Stimulated activated CD4-positive, alpha-beta T cell treated with anti-CD3 and anti-CD28 coated beads, Interleukin-1b, Interleukin-23, amount 100 ng/mL, for 24 hours (primary cell): Measurements from ENCODE around the gene CAP1.
"Not testable (repeated sequence)": the region's sequence is repeated elsewhere in the genome, so short reads cannot be mapped to it uniquely, and the experiment has no call there.

Source experiments
- DNase-seq, 4 experiments: peaks; one replicate each; pipeline ENCODE4 v3.0.0-alpha.2; 2020; ENCODE audit warnings: low read depth in 4 of 4, low spot score in 1 of 4

Gene CAP1

GRCh38 chr1:40040511-40041465 is at the start of gene CAP1:
CAP1 (plus strand) TSS chr1:40040729; CDS start chr1:40059347, 18,618 bp downstream.
- DNase-seq, result peak; percentile 98 to 100 (median 100)

GRCh38 chr1:39992234-39992633 is 48.3 kb upstream of the CAP1 start:
- DNase-seq, result no peak

- no peak for DNase-seq
These were observed 47.6 kb upstream of the CAP1 start for GRCh38 chr1:39992888-39993287.

- no peak for DNase-seq
These were observed 44.5 kb upstream of the CAP1 start for GRCh38 chr1:39995973-39996393.

- DNase-seq, result no peak
These were observed 44.0 kb upstream of the CAP1 start for GRCh38 chr1:39996396-39997004.

- no peak for DNase-seq
These were observed 39.1 kb upstream of the CAP1 start for GRCh38 chr1:40001456-40001855.

- no peak for DNase-seq
These were observed 37.1 kb upstream of the CAP1 start for GRCh38 chr1:40003156-40004093.

GRCh38 chr1:40004857-40005256 is 35.7 kb upstream of the CAP1 start:
- DNase-seq, result no peak

- DNase-seq, result not testable (repeated sequence)
These were observed 33.0 kb upstream of the CAP1 start for GRCh38 chr1:40007481-40008034.

GRCh38 chr1:40011198-40011597 is 29.3 kb upstream of the CAP1 start:
- DNase-seq, result no peak

GRCh38 chr1:40014253-40014706 is 26.2 kb upstream of the CAP1 start:
- no peak for DNase-seq

GRCh38 chr1:40014812-40015594 is 25.5 kb upstream of the CAP1 start:
- DNase-seq, result no peak

- no peak for DNase-seq
These were observed 22.5 kb upstream of the CAP1 start for GRCh38 chr1:40017951-40018575.

GRCh38 chr1:40020447-40021085 is 20.0 kb upstream of the CAP1 start:
- no peak for DNase-seq

GRCh38 chr1:40023379-40023944 is 17.1 kb upstream of the CAP1 start:
- DNase-seq, result no peak

GRCh38 chr1:40024671-40025070 is 15.9 kb upstream of the CAP1 start:
- no peak for DNase-seq

GRCh38 chr1:40027647-40028046 is 12.9 kb upstream of the CAP1 start:
- no peak for DNase-seq

GRCh38 chr1:40029608-40030007 is 10.9 kb upstream of the CAP1 start:
- DNase-seq, result no peak
